ENCODE results near the gene FAM8A1. TPM values are rescaled to one million over a fixed set of nuclear protein-coding genes. Genes with fewer than 3 reads are reported as not detected.
A peak's percentile ranks its signal among the peaks of the same experiment; 100 is the strongest.
"Not testable (repeated sequence)": the region's sequence is repeated elsewhere in the genome, so short reads cannot be mapped to it uniquely, and the experiment has no call there.

The FAM8A1 gene
- total RNA-seq (10 to 100 TPM; 19.9 to 21.5 (median 21.2) TPM), polyA plus RNA-seq (12.8 TPM)
- long read RNA-seq, donor 1, full-length matches to known transcripts, result 53 of 57 reads
- long read RNA-seq, donor 1, partial matches to known transcripts, result 0 of 57 reads
- long read RNA-seq, donor 1, other reads (novel, unspliced or antisense), result 4 of 57 reads
- long read RNA-seq, donor 2, full-length matches to known transcripts, result 16 of 18 reads
- long read RNA-seq, donor 2, partial matches to known transcripts, result 1 of 18 reads
- long read RNA-seq, donor 2, other reads (novel, unspliced or antisense), result 1 of 18 reads
- long read RNA-seq, donor 3, full-length matches to known transcripts, result 14 of 18 reads
- long read RNA-seq, donor 3, partial matches to known transcripts, result 3 of 18 reads
- long read RNA-seq, donor 3, other reads (novel, unspliced or antisense), result 1 of 18 reads
- long read RNA-seq, donor 4, full-length matches to known transcripts, result 24 of 24 reads
- long read RNA-seq, donor 4, partial matches to known transcripts, result 0 of 24 reads
- long read RNA-seq, donor 4, other reads (novel, unspliced or antisense), result 0 of 24 reads

- peak within 1 kb of the TSS; percentile 87 for H3K4me3 ChIP-seq (ENCODE audit: low read length)
- intact Hi-C loops (cut with DNase I), result no loop called here
- no peaks in the 10 kb centered on the region for H3K9me3 ChIP-seq (ENCODE audit: control insufficient read depth, low read length)
- H3K27ac ChIP-seq (ENCODE audit: low read length), result peak within 1 kb of the TSS; percentile 91
- H3K27me3 ChIP-seq (ENCODE audit: control insufficient read depth, insufficient read depth), result no peaks in the 10 kb centered on the region
- peak; percentile 98 for ATAC-seq
- WGBS, result 5% methylated on average over 42 of the region's 42 CpGs
- H3K4me1 ChIP-seq (ENCODE audit: control insufficient read depth, insufficient read depth, low read length), result no peaks in the 10 kb centered on the region
- DNase-seq, result peak; percentile 96 to 99 (median 97)
Measured at GRCh38 chr6:17599877-17600526, at the start of gene FAM8A1. Gene FAM8A1 (plus strand): TSS chr6:17600302. CDS start chr6:17600410, 108 bp downstream.

DNA sequence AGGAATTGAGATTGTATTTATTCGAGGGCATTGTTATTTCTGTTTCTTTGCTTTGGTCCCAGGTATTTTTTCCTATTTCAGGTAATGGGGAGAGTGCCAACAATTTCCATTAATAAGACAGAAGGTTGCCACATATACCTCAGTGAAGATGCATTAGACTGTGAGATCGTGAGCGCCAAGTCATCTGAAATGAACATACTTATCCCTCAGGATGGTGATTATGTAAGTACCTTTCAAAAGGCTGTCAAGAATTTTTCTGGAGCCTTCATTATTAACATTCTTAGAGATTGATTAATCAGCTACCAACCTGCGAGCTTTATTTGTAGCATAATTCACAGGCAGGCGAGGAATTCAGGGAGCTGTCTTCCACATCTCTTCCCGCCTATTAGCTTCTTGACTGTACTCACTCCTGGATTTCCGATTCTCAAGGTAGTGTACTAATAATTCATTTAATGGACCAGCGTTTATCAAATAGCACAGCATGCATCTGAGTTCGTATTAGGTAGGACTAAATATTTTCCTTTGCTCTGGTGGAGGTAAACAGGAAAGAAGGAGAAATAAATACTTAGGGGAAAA, 48.6 kb upstream of the FAM8A1 start:
- Histone ChIP-seq H3K27ac (ENCODE audit: low read length) (no peak overlapping the region), H3K4me3 (ENCODE audit: low read length) (no peak overlapping the region), H3K27me3 (ENCODE audit: control insufficient read depth, insufficient read depth) (no peaks in the 10 kb centered on the region), H3K9me3 (ENCODE audit: control insufficient read depth, low read length) (no peaks in the 10 kb centered on the region), H3K4me1 (ENCODE audit: control insufficient read depth, insufficient read depth, low read length) (no peaks in the 10 kb centered on the region)
- intact Hi-C loops (cut with DNase I), result no loop called here
- ATAC-seq (no peak), DNase-seq (no peak)
- WGBS, result 89% methylated on average over 9 of the region's 9 CpGs

GRCh38 chr6:17552861-17553260, 47.2 kb upstream of the FAM8A1 start:
- DNase-seq, result no peak
- intact Hi-C loops (cut with DNase I), result no loop called here
- ATAC-seq, result no peak
- no peak overlapping the region for H3K27ac ChIP-seq (ENCODE audit: low read length)
- H3K4me3 ChIP-seq (ENCODE audit: low read length), result no peak overlapping the region
- 75% methylated on average over 3 of the region's 3 CpGs for WGBS
- H3K27me3 ChIP-seq (ENCODE audit: control insufficient read depth, insufficient read depth), result no peaks in the 10 kb centered on the region
- H3K9me3 ChIP-seq (ENCODE audit: control insufficient read depth, low read length), result no peaks in the 10 kb centered on the region
- no peaks in the 10 kb centered on the region for H3K4me1 ChIP-seq (ENCODE audit: control insufficient read depth, insufficient read depth, low read length)

DNA sequence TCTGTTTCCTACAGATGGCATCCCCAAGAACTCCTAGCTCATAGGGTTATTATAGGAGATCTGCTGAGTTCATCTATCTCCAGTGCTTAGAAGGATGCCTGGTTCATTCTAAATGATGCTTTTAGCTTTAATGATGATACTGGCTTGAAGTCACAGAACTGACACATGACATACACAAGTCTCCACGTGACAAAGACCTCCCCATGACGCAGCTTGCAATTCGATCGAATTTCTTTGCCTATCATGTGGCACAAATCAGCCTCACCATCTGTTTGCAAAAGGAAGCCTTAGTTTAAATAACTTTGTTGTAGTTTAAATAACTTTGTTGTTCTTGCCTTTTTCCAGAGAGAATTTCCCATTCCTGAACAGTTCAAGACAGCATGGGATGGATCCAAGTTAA, 44.1 kb upstream of the FAM8A1 start:
- DNase-seq (no peak), ATAC-seq (no peak)
- no peaks in the 10 kb centered on the region for H3K27me3 ChIP-seq (ENCODE audit: control insufficient read depth, insufficient read depth)
- intact Hi-C loops (cut with DNase I), result no loop called here
- no peak overlapping the region for H3K27ac ChIP-seq (ENCODE audit: low read length)
- H3K4me1 ChIP-seq (ENCODE audit: control insufficient read depth, insufficient read depth, low read length), result no peaks in the 10 kb centered on the region
- no peaks in the 10 kb centered on the region for H3K9me3 ChIP-seq (ENCODE audit: control insufficient read depth, low read length)
- WGBS, result 77% methylated on average over 4 of the region's 4 CpGs
- no peak overlapping the region for H3K4me3 ChIP-seq (ENCODE audit: low read length)

DNA sequence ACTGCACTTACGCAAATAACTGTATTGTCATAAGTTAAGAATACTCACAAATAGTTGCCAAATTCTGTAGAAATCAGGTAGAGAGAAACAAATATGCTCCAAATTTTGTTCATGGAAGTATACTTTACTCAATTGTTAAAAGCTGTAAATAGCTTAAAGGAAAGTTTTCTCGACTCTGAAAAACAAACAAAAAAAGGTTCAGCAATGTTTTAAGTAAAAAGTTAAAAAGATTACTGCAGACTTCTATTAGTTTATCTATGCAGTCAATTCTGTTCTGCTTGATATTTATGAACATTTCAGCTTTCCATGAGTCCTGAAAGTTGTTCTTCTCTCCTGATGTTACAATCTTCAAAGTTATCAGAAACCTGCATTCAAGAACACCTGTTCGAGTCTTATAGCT, 37.5 kb upstream of the FAM8A1 start:
- DNase-seq, result no peak
- no peak for ATAC-seq
- 93% methylated on average over 3 of the region's 3 CpGs for WGBS
- no peaks in the 10 kb centered on the region for H3K9me3 ChIP-seq (ENCODE audit: control insufficient read depth, low read length)
- H3K4me3 ChIP-seq (ENCODE audit: low read length), result no peak overlapping the region
- intact Hi-C loops (cut with DNase I), result no loop called here
- no peaks in the 10 kb centered on the region for H3K27me3 ChIP-seq (ENCODE audit: control insufficient read depth, insufficient read depth)
- H3K27ac ChIP-seq (ENCODE audit: low read length), result no peak overlapping the region
- no peaks in the 10 kb centered on the region for H3K4me1 ChIP-seq (ENCODE audit: control insufficient read depth, insufficient read depth, low read length)

GRCh38 chr6:17565399-17565798, 34.7 kb upstream of the FAM8A1 start:
- H3K4me3 ChIP-seq (ENCODE audit: low read length), result no peak overlapping the region
- no peaks in the 10 kb centered on the region for H3K9me3 ChIP-seq (ENCODE audit: control insufficient read depth, low read length)
- WGBS, result 81% methylated on average over 3 of the region's 3 CpGs
- intact Hi-C loops (cut with DNase I), result no loop called here
- no peaks in the 10 kb centered on the region for H3K27me3 ChIP-seq (ENCODE audit: control insufficient read depth, insufficient read depth)
- no peak for DNase-seq
- no peak for ATAC-seq
- no peaks in the 10 kb centered on the region for H3K4me1 ChIP-seq (ENCODE audit: control insufficient read depth, insufficient read depth, low read length)
- H3K27ac ChIP-seq (ENCODE audit: low read length), result no peak overlapping the region

- DNase-seq (no peak), ATAC-seq (no peak)
- Histone ChIP-seq H3K27me3 (ENCODE audit: control insufficient read depth, insufficient read depth) (no peaks in the 10 kb centered on the region), H3K9me3 (ENCODE audit: control insufficient read depth, low read length) (peaks cover 2% of the 10 kb centered on the region), H3K4me1 (ENCODE audit: control insufficient read depth, insufficient read depth, low read length) (no peaks in the 10 kb centered on the region), H3K4me3 (ENCODE audit: low read length) (no peak overlapping the region), H3K27ac (ENCODE audit: low read length) (no peak overlapping the region)
- WGBS, result 90% methylated on average over 8 of the region's 8 CpGs
- intact Hi-C loops (cut with DNase I), result no loop called here
Measured at GRCh38 chr6:17574866-17575560, 25.1 kb upstream of the FAM8A1 start.

DNA sequence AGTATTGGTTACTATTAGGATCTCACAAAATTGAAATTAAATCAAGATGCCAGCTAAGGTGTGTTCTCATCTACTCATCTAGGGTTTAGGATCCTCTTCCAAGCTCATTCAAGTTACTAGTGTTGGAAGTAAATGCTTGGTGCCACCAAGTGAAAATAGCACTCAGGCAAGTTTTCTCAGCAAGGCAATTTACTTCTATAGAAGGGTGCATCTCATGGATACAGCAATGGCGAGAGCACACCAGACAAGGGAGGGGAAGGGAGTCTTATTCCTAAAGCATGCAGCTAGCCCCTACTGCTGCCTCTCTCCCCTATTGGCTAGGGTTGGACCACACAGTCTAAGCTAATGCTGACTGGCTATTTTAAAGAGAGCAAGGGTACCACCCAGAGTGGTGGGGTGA, 23.0 kb upstream of the FAM8A1 start:
- H3K4me1 ChIP-seq (ENCODE audit: control insufficient read depth, insufficient read depth, low read length), result no peaks in the 10 kb centered on the region
- ATAC-seq (no peak), DNase-seq (no peak)
- WGBS, result 100% methylated on average over 1 of the region's 1 CpG
- no peak overlapping the region for H3K27ac ChIP-seq (ENCODE audit: low read length)
- intact Hi-C loops (cut with DNase I), result no loop called here
- no peak overlapping the region for H3K4me3 ChIP-seq (ENCODE audit: low read length)
- no peaks in the 10 kb centered on the region for H3K27me3 ChIP-seq (ENCODE audit: control insufficient read depth, insufficient read depth)
- H3K9me3 ChIP-seq (ENCODE audit: control insufficient read depth, low read length), result peaks cover 2% of the 10 kb centered on the region

DNA sequence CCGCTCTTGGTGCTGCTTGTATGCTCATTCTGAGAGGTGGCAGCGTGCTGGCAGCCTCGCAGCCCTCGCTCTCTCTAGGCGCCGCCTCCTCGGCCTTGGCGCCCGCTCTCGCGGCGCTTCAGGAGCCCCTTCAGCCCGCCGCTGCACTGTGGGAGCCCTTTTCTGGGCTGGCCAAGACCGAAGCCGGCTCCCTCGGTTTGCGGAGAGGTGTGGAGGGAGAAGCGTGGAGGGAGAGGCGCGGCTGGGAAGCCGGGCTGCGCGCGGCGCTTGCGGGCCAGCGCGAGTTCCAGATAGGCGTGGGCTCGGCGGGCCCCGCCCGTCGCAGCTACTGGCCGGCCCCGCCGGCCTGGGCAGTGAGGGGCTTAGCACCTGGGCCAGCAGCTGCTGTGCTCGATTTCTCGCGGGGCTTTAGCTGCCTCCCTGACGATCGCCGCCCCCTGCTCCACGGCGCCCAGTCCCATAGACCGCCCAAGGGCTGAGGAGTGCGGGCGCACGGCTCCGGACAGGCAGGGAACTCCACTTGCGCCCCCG, 19.5 kb upstream of the FAM8A1 start:
- peaks cover 2% of the 10 kb centered on the region for H3K9me3 ChIP-seq (ENCODE audit: control insufficient read depth, low read length)
- ATAC-seq (peak; percentile 87 to 88), DNase-seq (peak; percentile 43 to 82 (median 76))
- H3K4me1 ChIP-seq (ENCODE audit: control insufficient read depth, insufficient read depth, low read length), result peaks cover 2% of the 10 kb centered on the region
- peak overlapping the region; percentile 11 for H3K27ac ChIP-seq (ENCODE audit: low read length)
- WGBS, result 13% methylated on average over 53 of the region's 53 CpGs
- no peaks in the 10 kb centered on the region for H3K27me3 ChIP-seq (ENCODE audit: control insufficient read depth, insufficient read depth)
- intact Hi-C loops (cut with DNase I), result loop anchor here (5.0 kb wide), 1 partner anchor 423 kb away; no protein-coding TSS in a partner anchor
- H3K4me3 ChIP-seq (ENCODE audit: low read length), result peak overlapping the region; percentile 36

GRCh38 chr6:17581282-17581681, 18.8 kb upstream of the FAM8A1 start:
- not testable (repeated sequence) for H3K27me3 ChIP-seq (ENCODE audit: control insufficient read depth, insufficient read depth); H3K27ac ChIP-seq (ENCODE audit: low read length); DNase-seq; H3K4me1 ChIP-seq (ENCODE audit: control insufficient read depth, insufficient read depth, low read length); H3K9me3 ChIP-seq (ENCODE audit: control insufficient read depth, low read length); H3K4me3 ChIP-seq (ENCODE audit: low read length); ATAC-seq
- intact Hi-C loops (cut with DNase I), result loop anchor here (5.0 kb wide), 1 partner anchor 424 kb away; no protein-coding TSS in a partner anchor
- whole genome bisulfite sequencing, result 93% methylated on average over 7 of the region's 7 CpGs
